GM18867 (cell line): ENCODE results near the gene RAMP3.
"Not testable (repeated sequence)": the region's sequence is repeated elsewhere in the genome, so short reads cannot be mapped to it uniquely, and the experiment has no call there.

Source experiments
- ATAC-seq: cut with Tn5 transposase; IDR thresholded peaks from one replicate; pipeline ENCODE4 v1.9.1; 2021; ENCODE audit warnings: mild to moderate bottlenecking, moderate library complexity; ENCODE audit not compliant: unreplicated experiment

The RAMP3 gene

DNA sequence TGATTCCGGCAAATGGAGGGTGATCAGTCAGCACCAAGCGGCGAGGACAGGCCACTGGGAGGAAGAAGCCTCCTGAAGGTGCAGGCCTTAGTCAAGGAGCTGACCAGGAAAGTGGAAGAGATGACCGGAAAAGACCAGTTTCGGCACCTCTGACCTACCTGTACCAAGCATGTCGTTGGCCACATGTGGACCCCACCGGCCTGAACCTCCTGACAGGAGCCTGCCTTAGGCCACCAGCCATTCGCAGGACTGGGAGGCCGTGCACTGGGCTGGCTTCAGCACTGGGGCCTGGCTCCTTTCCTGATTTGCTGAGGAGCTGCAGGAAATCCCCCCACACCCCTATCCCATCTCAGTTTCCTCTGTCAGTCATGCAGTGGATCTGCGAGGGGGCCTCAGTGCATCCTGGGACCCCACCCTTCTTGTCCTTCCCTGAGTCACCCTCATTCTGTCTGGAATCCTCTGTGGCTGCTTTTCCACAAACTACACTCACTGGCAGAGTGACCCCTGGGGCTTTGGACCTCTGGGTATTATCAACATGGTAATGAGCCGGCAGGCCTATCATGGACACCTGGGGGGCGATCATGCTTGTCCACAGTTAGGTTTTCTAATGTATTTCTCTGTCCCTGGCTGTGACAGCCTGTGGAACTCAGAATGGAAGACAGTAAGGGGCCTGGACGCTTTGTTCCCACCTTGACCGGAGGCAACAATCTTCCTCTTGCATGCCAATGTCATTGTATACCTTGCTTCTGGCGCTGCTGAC lies 33.0 kb downstream of the RAMP3 start:
- no peak for ATAC-seq

- no peak for ATAC-seq
These were observed 33.8 kb downstream of the RAMP3 start for GRCh38 chr7:45191396-45191795.

- no peak for ATAC-seq
These were observed 35.0 kb downstream of the RAMP3 start for GRCh38 chr7:45192621-45193041.

- ATAC-seq: no peak
These were observed 36.2 kb downstream of the RAMP3 start for GRCh38 chr7:45193828-45194227.

DNA sequence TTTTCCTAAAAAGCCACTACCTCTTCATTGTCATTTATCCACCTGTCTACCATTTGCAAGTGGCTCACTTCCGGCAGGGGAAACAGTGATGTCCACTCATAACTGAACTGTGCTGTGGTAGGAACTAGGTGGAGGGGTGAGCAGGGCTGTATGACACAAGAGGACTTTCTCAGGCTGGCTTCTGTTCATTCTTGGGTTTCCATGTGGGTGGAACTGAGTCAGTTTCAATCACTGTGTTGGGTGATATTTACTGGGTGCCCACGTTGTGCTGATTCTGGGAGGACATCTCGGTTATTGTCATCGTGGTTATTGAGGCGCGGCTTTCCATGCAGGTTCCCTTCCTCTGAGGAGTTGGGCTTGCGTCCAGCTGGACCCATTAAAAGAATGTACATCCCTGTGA lies 38.8 kb downstream of the RAMP3 start:
- ATAC-seq: peak; percentile 97

DNA sequence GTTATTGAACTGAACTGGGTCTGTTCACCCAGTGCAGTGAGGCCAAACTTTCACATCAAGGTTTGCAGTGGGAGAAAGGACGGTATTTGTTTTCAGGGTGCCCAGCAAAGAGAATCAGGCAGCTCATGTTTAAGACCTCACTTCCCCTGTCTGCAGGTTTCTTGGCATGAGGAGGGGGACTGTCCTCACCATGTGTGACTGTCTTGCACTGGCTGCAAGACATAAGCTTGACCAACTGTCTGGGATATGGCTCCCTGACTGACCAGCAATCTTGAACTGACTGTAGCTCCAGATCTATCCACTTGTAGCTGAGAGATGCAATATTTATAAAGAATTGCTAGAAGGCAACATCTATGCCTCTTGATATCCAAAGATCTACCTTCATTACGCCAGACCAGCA lies 39.9 kb downstream of the RAMP3 start:
- ATAC-seq: no peak

DNA sequence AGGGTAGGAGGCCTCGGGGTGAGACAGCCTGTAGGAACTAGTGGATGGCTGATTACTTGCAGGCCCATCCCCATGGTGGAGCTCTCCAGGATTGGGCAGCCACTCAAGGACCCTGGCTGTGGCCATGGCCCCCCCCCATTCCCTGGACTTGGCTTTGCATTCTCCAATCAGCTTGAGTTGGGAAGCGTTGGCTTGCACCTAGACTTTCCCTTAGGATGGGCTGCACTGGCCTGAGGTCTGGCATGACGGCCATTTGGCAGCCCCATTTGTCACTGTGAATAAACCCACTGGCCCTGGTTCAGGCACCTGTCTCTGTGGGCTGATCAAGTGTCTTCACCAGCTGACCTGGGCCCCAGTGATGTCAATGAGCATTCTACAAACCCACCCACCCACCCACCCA lies 41.4 kb downstream of the RAMP3 start:
- ATAC-seq: no peak

GRCh38 chr7:45199506-45199905 lies 41.9 kb downstream of the RAMP3 start:
- ATAC-seq: no peak

GRCh38 chr7:45202625-45203024 lies 45.0 kb downstream of the RAMP3 start:
- ATAC-seq: no peak

- no peak for ATAC-seq
These were observed 45.4 kb downstream of the RAMP3 start for GRCh38 chr7:45203036-45203435.

DNA sequence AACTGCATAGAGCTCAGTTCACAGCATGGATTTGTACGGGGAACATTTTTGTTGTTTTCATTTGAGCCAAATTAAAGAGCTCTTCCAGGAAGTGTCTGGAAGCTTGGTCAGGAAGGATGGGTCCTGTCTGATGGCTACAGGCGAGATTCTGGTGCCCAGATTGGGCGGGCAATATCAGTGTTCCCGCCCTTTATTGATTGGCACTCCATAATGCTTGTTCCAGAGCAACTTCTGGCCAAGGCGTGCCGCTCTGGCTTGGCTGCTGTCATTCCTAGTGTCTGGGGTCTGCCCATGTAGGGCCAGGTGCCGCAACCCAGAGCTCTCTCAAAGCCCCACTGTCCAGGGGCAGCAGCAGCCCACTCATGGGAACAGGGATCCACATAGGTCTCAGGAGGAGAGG lies 45.9 kb downstream of the RAMP3 start:
- no peak for ATAC-seq

DNA sequence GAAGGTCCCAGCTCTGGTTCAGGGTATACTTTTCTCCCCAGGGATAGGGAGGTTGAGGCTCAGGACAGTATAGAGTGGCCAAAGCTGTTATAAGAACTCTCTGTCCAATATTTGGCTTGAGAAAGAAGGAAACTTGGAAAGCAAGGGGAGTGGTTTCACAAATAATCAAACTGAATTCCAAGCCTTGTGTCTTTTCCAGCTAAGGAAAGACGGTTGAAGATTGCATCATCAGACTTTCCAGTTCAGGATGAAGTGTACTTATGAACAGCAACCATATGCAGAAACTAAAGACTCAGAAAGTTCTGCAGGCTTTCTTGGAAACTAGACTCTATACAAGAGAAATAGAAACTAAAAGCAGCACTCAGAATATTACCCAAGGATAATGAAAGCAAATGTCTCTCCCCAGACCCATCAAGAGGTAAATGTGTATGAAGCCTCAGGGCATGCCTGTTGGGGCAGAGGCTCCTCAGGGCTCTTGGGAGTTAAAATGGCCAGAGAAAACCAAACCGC lies 46.4 kb downstream of the RAMP3 start:
- peak; percentile 97 for ATAC-seq

DNA sequence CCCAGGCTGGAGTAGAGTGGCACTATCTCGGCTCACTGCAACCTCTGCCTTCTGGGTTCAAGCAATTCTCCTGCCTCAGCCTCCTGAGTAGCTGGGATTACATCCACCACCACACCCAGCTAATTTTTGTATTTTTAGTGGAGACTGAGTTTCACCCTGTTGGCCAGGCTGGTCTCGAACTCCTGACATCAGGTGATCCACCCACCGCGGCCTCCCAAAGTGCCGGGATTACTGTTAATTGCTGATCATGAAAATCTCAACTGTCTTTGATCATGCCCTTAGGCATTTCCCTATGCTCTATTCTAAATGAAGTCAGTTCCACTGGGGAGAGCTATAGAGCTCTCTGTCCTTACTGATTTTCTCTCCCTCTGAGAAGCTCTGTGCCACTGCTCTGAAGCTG lies 48.7 kb downstream of the RAMP3 start:
- ATAC-seq: not testable (repeated sequence)

GRCh38 chr7:45209909-45210308 lies 52.3 kb downstream of the RAMP3 start:
- ATAC-seq: not testable (repeated sequence)

DNA sequence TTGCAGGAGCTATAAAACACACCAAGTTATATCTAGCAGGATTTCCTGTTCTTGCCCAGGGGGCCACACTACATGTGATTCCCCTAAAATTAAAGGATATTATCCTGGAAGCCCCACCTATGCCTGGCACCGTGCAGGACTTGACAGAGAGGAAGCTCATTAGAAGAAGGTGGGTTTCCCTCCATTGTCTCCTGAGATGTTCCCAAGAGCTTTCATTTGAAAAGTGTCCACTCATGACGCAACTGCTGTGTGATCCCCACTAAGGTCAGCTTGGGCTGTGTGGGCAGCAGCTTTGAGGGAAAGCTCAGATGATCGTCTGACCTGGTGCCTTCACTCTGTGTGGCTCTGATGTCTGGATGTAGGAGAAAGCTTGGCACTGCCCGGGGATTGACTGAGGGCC lies 53.5 kb downstream of the RAMP3 start:
- ATAC-seq: no peak

DNA sequence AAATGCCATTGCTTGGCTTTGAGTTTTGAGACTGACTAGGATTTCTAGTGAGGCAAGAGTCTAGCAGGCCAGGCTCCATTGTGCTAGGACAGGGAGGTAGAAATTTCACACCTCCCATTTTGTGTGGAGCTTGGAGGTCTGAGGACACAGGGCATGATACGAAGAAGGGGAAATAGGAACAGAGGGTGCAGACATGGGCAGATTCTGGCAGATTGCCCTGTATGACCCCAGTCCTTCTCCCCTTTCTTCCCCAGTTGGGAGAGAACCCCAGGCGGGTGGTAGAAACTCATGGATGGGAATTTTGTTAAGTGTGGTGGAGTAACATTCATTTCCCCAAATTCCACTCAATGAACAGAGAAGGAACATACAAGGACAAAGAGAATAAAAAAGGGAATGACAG lies 54.4 kb downstream of the RAMP3 start:
- no peak for ATAC-seq

GRCh38 chr7:45212606-45213005 lies 55.0 kb downstream of the RAMP3 start:
- no peak for ATAC-seq

DNA sequence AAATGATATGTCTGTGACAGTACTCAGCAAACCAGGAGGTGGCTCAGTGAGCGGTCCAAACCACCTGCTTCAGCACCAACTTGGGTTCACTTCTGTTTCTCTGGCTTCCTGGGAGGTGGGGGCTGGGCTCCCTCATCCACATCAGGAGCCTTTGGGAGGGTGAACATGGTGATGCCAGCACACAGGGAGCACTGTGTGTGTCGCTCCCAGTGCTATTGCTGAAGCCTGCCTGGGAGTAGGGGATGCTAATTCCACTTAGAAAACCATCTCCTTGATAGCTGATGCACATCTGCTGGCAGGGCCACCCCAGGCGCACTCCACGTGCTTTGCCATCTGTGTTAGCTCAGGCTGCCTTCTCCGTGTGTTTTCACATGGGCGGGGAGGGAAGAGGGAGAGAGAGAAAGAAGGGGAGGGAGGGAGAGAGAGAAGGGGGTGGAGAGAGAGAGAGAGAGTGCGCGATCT lies 58.0 kb downstream of the RAMP3 start:
- no peak for ATAC-seq

- ATAC-seq: no peak
These were observed 58.6 kb downstream of the RAMP3 start for GRCh38 chr7:45216181-45216580.

DNA sequence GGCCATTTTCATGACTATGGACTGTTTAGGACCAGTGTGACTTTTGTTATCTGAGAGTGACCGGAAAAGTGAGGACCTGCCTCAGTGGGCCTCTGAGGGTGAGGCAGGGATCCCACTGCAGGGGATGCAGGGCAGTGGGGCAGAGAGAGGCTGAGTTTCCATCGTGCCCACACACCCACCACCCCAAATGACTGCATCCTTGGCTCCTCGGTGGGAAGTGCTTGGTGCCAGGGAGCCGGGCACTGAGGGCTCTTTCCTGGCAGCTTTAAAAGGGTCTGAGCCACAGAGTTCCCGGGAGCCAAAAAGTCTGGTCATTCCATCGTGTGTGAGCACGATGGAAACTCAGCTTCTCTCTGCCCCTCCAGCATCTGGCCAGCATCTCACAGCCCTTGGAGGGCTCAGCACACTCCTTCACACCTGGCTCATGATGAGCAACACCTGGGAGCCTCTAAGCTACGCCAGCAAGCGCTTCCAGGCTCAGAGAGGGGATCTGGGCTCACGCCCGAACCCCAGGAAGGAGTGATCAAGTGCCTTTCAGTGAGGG lies 59.1 kb downstream of the RAMP3 start:
- ATAC-seq: no peak

DNA sequence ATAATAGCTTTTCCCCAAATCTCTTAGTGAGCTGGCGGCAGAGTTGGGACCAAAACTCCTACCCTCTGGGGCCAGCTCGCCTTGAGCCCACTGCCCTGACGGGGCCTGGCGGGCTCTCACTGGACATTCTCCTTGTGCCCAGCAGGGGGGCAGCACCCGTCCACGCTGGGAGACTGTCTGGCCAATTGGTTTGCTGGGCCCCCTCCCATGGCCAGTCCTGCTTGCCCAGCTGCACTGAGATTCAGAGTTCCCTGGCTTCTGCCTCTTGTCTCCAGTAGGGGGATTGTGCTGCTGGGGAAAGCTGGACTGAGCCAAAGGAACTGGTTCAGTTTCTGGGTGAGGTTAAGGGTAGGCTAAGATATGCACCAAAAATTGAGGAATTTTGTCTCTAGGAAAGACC lies 59.8 kb downstream of the RAMP3 start:
- no peak for ATAC-seq

- ATAC-seq: no peak
These were observed 61.5 kb downstream of the RAMP3 start for GRCh38 chr7:45219130-45219529.
